GM21515 (cell line): ENCODE measurements around the gene ACP4.
"Not testable (repeated sequence)": the region's sequence is repeated elsewhere in the genome, so short reads cannot be mapped to it uniquely, and the experiment has no call there.

ENCODE experiments used
- ATAC-seq: cut with Tn5 transposase; IDR thresholded peaks from one replicate; pipeline ENCODE4 v1.9.1; 2021; ENCODE audit not compliant: unreplicated experiment

The ACP4 gene

DNA sequence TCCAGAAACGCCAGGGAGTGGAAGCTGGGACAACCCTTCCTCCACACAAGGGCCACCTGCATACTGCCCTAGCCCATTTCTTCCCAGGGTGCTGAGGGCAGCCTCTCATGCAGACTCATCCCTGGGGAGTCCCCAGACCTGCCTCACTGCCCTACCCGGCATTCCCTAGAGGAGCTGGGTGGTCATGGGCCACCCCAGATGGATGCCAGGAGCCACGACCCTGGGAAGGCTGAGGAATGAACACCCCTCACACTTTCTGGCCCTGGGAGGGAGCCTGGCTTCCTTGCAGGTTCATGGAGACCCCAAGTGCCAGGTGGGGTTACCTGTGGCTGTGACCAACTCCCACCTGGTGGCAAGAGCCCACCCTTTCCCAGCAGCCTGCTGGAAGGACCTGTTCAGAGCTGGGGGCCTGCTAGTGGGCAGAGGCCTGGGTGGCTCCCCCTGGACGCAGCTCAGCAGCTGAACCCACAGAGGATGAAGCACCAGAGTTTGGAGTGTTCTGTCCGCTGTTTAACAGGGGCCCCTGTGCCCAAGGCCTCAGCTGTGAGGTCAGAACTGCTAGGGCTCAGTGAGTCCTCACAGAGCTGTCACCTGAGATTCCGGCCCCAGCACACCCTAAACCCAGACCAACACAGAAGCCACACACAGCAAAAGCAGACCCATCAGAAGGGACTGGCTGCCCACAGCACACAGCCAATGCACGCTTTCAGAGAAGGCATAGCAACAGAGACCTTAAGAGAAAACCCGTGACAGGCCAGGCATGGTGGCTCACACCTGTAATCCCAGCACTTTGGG lies 6.6 kb downstream of the ACP4 start:
- no peak for ATAC-seq

DNA sequence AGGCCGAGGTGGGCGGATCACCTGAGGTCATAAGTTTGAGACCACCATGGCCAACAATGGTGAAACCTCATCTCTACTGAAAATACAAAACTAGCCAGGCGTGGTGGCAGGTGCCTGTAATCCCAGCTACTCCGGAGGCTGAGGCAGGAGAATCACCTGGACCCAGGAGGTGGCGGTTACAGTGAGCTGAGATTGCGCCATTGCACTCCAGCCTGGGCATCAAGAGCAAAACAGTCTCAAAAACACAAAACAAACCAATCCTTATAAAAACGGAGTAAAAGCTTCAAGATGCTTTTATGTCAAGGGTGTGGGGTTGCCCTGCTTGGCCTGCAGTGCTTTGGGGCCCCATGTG lies 7.2 kb downstream of the ACP4 start:
- ATAC-seq: no peak

DNA sequence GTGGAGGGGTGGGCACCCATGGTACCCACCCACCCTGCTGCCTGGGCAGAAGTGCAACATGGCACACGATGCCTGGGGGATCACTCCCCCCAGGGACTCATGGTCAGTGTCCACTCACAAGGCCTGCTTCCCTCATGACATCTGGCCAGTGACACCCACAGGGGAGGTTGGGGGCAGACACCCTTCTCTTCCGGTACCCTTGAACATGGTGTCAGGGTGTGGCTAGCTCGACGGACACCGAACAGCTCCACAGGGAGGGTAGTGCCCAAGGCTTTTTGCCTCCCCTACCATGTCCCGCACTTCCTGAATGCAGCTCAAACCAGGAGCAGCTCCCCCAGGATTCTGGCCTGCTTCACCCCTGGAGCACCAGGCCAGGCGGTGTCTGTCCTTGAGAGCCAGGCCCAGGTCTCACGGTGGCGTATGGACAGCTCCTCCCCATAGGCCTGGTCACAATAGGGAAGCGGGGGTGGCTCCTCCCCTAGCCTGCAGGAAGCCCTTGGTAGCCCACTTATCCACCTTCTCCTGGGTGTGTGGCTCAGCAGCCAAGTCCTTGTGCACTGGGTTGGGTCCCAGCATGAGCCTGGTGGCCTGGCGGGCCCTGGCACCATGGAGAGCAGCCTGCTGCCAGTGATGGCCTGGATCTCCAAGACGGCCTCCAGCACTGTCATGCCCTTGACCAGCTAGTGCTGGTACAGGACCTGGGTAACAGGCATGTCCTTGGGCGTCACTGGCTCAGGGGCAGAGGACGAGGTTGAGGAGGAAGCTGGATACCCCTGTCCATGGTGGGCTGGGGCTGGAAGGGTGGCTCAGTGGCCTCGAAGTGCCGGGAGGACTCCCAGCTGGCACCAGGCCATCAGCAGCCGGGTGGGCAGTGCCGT lies 7.8 kb downstream of the ACP4 start:
- ATAC-seq: no peak

DNA sequence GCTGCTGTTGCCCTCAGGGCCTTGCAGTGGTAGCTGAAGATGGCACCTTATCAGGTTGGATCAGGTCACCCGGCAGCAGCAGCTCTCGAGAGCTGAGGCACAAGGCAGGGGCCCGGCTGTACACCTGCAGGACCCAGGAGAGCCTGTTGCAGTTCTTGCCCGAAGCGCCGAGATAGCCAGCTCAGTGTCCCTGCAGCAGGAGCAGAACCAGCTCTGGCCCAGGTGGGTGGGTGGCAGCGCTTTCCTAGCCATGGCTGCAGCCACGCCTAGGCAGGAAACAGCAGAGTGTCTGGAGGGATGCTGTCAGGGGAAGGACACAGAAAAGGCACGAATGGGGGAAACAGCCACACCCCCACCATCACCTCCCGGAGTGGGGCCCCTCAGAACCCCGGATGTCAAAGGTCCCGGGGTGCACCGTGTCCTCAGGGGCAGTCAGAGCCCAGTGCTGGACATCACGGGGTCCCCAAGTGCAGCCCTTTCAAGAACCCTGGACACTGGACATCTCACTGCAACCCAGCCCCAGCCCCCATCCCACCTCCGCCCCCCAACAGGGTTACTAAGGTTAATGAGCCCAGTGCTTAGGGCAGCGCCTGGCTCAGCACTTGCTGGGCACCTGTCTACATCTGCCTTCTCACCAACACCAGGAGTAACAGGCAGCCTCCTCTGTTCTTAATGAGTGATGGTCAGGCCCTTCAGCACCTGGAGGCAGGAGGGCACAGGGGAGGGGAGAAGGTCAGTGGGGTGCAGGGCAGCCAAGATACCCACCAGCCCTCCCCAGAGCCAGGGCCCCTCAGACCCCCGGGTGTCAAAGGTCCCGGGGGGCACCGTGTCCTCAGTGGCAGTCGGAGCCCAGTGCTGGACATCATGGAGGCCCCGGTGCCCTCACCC lies 8.7 kb downstream of the ACP4 start:
- ATAC-seq: no peak

DNA sequence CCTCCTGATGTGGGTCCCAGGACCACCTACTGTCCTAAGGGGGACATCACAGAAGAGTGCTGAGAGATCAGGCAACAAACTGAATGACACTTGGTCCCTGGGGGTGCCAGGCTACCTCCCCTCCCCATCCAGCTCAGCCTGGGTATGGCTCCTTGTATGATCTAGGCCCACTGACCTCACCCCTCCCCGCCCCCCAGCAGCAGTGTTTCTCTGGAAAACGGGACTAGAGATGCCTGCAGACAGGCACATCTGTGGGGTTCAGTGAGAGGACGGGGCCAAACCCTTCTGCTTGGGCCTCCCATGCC lies 9.3 kb downstream of the ACP4 start:
- ATAC-seq: no peak

DNA sequence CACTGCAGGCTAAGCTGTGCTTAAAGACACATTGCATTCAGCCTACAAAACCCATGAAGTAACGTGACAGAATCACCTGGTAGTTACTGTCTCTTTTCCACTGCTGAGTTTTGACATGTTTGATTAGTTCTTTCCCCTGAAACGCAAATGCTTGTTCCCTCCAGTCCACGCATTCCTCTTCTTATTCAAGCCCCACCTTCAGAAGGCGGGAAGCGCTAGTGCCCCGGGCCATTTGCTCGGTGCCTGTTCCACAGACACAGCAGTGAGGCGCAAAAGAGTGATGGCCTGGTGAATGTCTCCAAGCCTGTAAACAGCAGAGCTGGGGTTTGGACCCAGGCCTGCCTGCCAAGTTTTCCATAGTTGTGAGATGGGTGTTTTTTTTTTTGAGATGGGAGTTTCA lies 10.9 kb downstream of the ACP4 start:
- ATAC-seq: no peak

DNA sequence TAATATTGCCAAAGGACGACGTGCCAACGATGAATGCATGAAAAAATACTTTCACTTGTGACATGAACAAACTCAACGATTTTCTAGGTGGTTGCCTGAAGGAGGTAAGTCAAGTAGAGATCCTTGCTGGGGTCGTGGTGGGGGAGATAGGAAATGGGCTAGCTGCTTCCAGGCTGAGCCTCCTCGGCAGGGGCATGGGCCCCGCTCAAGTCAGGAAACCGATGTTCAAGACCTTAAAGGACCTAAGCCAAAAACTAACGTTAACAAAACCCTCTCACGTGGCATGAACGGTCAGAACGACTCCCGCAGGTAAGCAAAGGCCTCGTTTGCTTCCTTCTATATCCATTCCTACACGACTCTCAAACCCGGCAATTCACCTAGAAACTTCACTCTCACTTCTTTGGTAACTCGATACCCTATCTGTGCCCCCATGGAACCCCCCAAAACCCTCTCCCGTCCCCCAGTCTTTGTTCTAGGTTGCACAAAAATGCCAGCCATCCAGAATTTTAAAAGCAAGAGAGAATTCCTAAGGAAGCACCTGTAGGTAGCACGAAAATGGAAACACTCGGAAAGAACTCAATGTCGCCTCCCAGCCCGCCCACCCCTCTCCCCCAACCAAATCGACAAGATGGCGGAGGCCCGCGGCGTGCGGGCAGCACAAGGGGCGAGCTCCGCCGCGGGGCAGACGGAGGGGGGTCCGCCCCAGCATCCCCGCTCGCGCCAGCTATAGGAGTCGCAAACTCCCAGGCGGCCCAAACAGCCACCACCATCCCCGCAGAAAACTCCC lies 13.6 kb downstream of the ACP4 start:
- ATAC-seq: no peak

DNA sequence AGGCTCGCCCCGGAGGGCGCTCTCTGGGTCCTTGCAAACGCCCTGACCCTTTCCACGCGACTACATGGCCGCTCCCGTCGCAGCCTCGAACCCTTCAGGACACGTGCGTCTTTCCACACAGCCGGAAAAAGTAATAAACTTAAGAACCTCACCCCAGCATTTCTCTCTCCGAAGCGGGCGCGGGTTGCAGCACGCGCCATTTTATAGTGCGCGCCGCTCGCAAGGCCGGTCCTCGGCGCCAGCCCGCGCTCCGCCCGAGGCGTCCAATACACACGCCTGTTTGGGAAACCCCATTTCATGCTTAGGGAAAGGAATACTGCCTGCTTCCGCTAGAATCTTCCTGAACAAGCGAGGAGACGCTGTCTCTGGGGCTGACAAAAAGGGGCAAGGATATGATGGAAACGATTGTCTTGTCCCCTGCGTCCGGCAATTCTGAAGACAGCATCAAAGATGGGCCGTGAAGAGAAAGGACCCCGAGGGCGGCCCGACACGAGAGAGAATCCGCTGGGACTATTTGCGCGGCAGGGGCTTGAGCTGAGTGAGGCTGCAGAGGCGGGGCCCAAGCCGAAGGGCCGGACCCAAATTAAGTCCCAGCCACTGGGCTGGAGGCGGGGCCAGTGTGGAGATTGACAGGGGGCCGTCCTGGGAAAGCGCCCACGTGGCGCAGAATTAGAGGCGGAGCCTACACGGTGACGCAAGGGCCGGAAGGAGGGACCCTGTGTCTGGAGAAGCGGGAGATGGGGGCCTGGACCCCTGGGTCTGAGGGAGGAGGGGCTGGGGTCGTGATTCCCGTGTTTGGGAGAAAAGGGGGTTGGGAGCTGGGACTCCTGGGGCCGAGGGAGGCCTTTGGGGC lies 14.4 kb downstream of the ACP4 start:
- ATAC-seq: peak; percentile 86

DNA sequence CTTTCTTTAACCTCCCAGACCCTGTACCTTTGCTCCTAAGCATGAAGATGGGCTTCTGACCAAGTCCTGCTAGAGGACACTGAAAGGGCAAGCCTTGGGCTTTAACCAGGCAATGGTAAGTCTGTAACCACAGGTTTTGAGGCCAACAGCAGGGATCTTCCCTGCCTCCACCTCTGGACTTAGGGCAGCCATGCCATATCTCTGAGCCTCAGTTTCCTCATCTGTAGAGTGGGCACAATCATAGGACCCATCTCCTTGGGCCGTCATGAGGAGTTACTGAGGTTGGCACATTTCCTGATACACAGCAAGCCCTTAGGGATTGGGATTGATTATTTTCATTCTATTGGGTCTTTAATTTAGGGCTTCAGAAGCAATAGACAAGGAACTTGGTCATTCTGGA lies 18.6 kb downstream of the ACP4 start:
- no peak for ATAC-seq

DNA sequence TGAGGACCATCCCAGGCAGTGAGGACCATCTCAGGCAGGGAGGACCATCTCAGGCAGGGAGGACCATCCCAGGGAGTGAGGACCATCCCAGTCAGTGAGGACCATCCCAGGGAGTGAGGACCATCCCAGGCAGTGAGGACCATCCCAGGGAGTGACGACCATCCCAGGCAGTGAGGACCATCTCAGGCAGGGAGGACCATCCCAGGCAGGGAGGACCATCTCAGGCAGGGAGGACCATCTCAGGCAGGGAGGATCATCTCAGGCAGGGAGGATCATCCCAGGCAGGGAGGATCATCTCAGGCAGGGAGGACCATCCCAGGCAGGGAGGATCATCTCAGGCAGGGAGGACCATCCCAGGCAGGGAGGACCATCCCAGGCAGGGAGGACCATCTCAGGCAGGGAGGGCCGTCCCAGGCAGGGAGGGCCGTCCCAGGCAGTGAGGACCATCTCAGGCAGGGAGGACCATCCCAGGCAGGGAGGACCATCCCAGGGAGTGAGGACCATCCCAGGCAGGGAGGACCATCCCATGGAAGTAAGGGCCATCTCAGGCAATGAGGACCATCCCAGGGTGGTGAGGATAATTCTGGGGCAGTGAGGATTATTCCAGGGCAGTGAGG lies 21.5 kb downstream of the ACP4 start:
- ATAC-seq: not testable (repeated sequence)

DNA sequence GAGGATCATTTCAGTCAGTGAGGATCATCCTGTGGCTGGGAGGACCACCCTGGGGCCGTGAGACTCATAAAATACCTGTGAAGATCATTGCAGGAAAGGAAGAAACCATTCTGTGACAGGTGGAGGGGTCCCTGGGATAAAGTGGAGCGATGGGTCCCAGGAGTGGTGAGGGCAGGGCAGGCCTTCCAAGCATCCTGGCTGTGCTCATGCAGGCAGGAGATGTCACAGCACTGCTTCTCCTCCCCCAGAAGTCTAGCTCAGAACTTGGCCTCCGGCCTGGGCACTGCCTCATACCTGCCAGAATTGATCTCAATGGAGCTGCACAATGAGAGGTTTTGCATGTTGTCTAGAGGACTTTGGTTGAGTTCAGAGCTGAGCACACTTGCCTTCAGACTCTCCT lies 22.3 kb downstream of the ACP4 start:
- no peak for ATAC-seq

DNA sequence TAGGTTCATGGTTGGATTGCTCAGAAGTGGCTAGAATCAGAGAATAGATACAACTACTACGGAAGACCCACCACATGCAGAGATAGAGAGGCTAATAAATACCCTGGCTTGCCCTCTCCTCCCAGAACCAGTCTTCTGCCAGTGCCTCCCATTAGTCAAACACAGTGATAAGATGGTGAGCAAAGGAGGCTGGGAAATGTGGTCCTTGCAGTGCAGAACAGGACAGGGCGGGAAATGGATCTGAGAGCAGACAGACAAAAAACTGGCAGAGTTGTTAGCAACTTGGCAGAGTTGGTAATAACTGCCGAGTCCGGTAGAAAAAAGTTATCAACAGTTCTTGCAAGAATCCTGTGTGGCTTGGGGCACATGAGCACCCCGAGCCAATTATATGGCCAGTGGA lies 24.7 kb downstream of the ACP4 start:
- no peak for ATAC-seq

DNA sequence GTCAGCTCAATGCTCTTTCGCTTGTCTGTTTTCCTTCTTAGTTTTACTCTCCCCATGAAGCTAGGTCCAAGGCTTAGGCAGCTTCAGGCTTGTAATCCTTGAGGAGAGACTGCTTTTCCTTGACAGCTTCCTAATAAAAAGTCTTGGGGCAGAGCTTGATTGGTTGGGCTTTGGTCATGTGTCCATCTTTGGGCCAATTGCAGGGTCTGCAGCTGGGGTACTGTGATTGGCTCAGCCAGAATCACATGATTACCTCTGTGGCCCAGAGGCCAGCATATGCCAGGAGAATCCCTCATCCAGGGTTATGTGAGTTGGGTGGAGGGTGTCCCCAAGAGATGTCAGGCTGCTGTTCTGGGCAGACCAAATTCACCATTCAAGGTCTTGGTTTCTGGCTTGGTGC lies 25.2 kb downstream of the ACP4 start:
- ATAC-seq: no peak

DNA sequence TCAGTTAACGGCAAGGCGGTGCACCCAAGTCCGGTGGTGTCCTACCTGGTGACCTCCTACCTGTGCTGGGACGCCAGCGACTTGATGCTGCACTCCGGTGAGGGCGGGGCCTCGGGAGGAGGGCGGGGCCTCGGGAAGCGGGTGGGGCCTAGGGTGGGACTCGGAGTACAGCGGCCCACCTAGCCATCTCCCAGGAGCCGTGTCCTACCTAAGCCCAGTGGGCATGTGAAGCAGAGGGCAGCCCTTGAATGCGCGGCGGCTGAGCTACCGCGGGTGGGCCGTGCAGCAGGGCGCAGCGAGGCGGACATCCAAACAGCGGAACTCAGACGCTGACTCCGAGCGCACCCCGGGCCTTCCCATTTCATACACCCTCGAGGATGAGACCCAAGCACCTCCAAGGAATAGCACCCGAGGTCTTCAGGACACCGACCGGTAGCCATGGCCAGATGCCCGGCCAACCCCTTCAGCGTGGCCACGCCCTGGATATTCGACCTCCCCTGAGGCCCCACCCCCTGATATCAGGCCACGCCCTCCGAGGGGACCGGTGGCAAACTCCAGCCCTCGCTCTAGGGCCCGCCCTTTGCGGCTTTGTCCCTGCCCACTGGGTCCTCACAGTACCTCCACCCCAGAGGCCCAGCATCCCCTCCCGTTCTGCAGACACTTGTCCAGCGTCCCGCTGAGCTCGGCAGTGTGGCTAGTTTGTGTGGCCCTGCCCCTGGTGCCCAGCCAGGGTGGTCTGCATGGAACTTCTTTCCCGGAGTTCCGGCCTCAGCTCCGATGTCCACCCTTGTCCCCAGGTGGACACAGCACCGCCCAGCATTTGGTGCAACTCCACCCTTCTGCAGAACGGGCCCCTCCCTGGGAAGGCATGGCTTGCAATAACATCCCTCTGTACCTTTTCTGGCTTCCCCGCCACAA lies 28.0 kb downstream of the ACP4 start:
- peak; percentile 53 for ATAC-seq

DNA sequence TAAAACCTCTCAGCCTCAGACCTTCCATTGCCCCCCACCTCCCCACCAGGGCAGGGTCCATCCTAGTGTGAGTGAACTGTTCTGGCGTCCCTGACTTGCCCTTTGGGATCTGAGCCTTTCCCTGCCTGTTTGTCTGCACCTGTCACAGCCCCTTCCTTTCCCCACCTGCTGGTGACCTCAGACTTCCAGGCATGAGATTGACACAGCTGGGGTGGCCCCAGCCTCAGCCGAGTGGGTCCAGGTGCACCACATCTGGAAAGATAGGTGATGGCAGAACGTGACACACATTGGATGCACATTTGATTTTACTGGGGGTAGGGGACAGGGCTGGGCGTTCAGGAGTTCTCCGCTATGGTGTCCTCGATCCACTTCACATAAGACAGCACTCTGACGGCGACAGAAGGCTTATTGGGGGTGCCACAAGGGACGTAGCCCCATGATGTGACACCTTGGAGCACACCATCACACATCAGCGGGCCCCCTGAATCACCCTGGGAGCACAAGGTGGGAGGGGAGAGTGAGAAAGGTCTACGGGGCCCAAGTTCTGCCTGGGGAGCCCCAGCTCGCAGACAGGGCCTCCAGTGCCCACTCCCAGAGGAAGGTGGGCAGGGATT lies 28.8 kb downstream of the ACP4 start:
- ATAC-seq: no peak

DNA sequence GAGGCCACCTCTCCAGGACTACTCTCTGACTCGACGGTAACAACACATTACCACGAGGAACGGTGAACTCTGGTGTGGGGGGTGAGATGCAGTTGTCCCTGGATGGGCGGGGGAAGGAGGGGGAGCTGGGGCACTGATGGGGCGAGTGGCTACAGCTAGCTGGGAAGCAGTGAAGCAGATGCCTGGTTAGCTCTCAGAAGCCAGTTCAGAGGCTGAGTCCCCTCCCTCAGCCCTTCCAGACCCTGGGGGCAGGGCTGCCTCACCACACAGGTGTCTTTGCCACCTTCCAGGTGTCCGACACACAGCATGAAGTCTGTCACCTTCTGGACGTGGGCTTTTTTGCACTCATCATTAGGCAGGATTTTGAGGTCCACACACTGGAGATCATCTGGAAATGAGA lies 29.4 kb downstream of the ACP4 start:
- no peak for ATAC-seq

DNA sequence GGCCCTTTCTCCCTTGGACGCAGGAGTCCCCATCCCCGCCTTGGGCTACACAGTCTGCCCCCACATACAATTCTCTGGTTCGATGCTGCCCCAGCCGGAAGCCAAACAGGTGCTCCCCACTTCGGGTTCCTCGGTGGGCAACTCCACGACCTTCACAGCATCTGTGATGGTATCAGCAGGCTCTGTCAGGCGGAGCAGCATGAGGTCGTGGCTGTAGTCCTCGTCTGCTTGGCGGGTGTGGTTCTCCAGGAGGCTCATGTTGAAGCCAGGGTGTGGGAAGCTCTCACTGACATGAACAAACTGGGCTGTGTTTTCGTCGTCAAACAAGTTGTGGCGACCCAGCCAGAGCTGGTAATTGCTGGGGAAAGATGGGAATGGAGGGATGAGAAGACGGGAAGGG lies 29.9 kb downstream of the ACP4 start:
- ATAC-seq: no peak
